Measurements from ENCODE around the gene ZBTB1. TPM values are rescaled to one million over a fixed set of nuclear protein-coding genes. Genes with fewer than 3 reads are reported as not detected.

Gene ZBTB1
- total RNA-seq, 2 experiments from 2014 or later: 146 to 147 TPM

DNA sequence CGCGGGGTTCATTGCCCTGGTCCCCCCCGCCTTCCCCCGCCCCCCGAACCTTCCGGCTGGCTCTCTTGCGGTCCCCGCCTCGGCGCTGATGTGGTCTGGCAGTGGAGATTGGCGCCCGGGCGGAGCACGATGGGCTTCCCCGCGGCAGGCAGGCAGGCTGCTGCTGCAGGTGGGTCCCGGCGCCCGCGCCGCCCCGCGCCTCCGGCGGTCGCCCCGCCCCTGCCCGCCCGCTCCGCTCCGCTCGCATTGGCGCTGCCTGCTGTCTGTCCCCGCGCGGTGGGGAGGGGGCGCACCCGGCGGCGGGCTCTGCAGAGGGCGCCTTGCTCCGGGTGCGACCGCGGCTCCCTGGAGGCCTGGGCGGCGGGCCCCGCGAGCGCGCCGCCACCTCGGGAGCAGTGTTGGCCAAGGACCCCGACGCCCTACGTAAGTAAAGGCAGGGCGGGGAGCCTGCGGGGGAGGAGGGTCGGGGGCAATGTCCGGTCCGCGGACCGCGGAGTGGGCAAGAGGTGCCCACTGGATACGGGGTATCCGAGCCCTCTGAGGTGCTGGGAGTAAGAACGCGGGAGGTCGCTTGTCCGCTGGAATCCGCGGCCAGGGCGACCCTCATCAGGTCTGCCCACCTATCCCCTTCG lies 39.3 kb upstream of the ZBTB1 start, which contains the start of gene AKAP5:
Gene AKAP5, plus strand, starts transcription at position 309 of the 632 bp plus-strand sequence. CDS start 2,896 bp downstream, outside the sequence.
- peak within 1 kb of the TSS; percentile 64 for H3K27ac Mint-ChIP-seq
- H3K9me3 ChIP-seq (ENCODE audit: control insufficient read depth in 1 of 2, insufficient read depth in 1 of 2, low read length in 2 of 2): no peaks in the 10 kb centered on the region
- peak within 1 kb of the TSS; percentile 93 for H3K4me3 Mint-ChIP-seq
- DNase-seq (peak; percentile 31 to 86 (median 53)), ATAC-seq (ENCODE audit: poor library complexity) (peak; percentile 95)
- H3K9me3 Mint-ChIP-seq: no peaks in the 10 kb centered on the region
- intact Hi-C loops (cut with DNase I, micrococcal nuclease): no loop called here
- ChIA-PET CTCF (interaction anchor here (0.6 to 1.0 kb wide), 3 partner anchors 9 to 197 kb away, joined by 3 read pairs; no protein-coding TSS in a partner anchor), POLR2A (interaction anchor here (1.1 to 2.9 kb wide), 8 partner anchors 11 to 77 kb away, joined by 3 to 16 read pairs (median 5); partner anchors contain the start of genes MTHFD1 and ZBTB1)
- H3K27ac ChIP-seq (ENCODE audit: low read depth in 1 of 2, low read length in 2 of 2): no peak within 1 kb of the TSS
- H3K4me3 ChIP-seq (ENCODE audit: low read length): peak within 1 kb of the TSS; percentile 70
- H3K27me3 Mint-ChIP-seq: no peaks in the 10 kb centered on the region
- TF ChIP-seq, protein P1, sequence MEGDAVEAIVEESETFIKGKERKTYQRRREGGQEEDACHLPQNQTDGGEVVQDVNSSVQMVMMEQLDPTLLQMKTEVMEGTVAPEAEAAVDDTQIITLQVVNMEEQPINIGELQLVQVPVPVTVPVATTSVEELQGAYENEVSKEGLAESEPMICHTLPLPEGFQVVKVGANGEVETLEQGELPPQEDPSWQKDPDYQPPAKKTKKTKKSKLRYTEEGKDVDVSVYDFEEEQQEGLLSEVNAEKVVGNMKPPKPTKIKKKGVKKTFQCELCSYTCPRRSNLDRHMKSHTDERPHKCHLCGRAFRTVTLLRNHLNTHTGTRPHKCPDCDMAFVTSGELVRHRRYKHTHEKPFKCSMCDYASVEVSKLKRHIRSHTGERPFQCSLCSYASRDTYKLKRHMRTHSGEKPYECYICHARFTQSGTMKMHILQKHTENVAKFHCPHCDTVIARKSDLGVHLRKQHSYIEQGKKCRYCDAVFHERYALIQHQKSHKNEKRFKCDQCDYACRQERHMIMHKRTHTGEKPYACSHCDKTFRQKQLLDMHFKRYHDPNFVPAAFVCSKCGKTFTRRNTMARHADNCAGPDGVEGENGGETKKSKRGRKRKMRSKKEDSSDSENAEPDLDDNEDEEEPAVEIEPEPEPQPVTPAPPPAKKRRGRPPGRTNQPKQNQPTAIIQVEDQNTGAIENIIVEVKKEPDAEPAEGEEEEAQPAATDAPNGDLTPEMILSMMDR (IDR thresholded peaks at IDR 0.05): no peak
- H3K36me3 Mint-ChIP-seq (ENCODE audit: low read depth): peaks cover 3% of the 10 kb centered on the region
- H3K36me3 ChIP-seq (ENCODE audit: insufficient read depth, low read length): peaks cover 2% of the 10 kb centered on the region
- peaks cover 50% of the 10 kb centered on the region for H3K4me1 Mint-ChIP-seq (ENCODE audit: low read depth)
- H3K4me1 ChIP-seq (ENCODE audit: insufficient read depth, low read length): peaks cover 12% of the 10 kb centered on the region
- no peaks in the 10 kb centered on the region for H3K27me3 ChIP-seq (ENCODE audit: control insufficient read depth in 1 of 2, insufficient read depth in 2 of 2, low read length in 2 of 2)

DNA sequence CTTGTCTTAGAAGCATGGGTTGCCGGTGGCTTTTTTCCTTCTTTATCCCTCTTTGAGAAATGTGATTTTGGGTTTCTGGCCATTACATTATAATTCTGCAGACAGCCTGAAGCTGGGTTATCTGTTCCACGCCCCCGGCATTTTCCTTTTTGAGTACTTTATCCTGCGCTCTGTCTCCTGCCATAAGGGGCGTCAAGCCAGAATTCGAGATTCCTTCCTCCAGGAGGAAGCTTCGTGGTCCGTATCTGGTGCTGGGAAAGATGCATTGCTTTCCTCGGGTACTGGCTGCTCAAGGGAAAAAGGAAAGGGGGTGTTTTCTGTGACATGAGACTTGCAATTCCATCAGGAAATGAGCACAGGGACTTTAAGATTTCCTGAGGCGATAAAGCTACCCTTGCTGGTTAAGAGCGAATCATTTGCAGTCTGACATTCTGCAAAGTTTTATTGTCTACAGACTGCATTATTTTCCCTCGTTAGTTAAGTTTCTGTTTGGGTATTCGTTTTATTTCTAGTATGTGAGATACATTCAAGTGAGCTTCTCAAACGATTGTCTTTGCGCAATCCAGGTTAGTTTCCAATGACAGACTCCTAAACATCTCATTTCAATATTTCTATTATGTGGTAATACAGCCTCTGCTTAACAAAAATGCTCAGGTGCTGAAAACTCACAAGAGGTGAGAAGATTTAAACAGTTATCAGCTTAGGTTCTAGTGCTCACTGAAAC lies 38.6 kb upstream of the ZBTB1 start:
- intact Hi-C loops (cut with DNase I, micrococcal nuclease): no loop called here
- ChIA-PET CTCF (interaction anchor here (0.6 to 1.4 kb wide), 5 partner anchors 10 to 198 kb away, joined by 3 to 4 read pairs (median 3); partner anchors contain the start of gene HSPA2), POLR2A (interaction anchor here (0.6 to 2.9 kb wide), 7 partner anchors 10 to 924 kb away, joined by 3 to 16 read pairs (median 5); partner anchors contain the start of genes MTHFD1 and ZBTB1)
- Histone ChIP-seq H3K4me3 (ENCODE audit: low read length) (peak overlapping the region; percentile 70), H3K4me1 (ENCODE audit: insufficient read depth, low read length) (peaks cover 12% of the 10 kb centered on the region), H3K9me3 (ENCODE audit: control insufficient read depth in 1 of 2, insufficient read depth in 1 of 2, low read length in 2 of 2) (no peaks in the 10 kb centered on the region), H3K36me3 (ENCODE audit: insufficient read depth, low read length) (peaks cover 2% of the 10 kb centered on the region), H3K27ac (ENCODE audit: low read depth in 1 of 2, low read length in 2 of 2) (no peak overlapping the region), H3K27me3 (ENCODE audit: control insufficient read depth in 1 of 2, insufficient read depth in 2 of 2, low read length in 2 of 2) (no peaks in the 10 kb centered on the region)
- DNase-seq (peak in 2 of 14 experiments; percentile 13 to 14), ATAC-seq (ENCODE audit: poor library complexity) (no peak)
- TF ChIP-seq, protein P1 (IDR thresholded peaks at IDR 0.05): no peak
- Mint-ChIP-seq H3K9me3 (no peaks in the 10 kb centered on the region), H3K27me3 (no peaks in the 10 kb centered on the region), H3K4me1 (ENCODE audit: low read depth) (peaks cover 50% of the 10 kb centered on the region), H3K27ac (peak overlapping the region; percentile 43), H3K4me3 (peak overlapping the region; percentile 92), H3K36me3 (ENCODE audit: low read depth) (peaks cover 2% of the 10 kb centered on the region)

DNA sequence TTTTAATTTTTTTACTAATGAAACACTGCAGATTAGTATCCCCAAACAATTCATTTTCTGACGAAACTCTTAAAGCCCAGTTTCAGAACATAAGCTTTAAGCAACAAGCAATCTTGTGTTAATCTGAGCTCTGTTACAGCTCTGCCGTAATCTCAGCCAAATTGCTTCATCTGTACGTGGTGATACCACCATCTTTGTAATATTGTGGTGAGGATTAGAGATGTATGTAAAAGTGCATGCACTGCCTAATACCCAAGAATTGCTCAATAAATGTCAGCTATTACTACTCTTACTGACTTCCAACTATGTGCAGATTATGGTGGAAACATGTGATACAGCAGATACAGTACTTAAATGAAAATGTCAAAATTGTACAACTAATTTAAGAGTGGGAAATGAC lies 37.5 kb upstream of the ZBTB1 start:
- ATAC-seq (ENCODE audit: poor library complexity) (no peak), DNase-seq (no peak)
- H3K4me3 Mint-ChIP-seq: peak overlapping the region; percentile 57
- H3K9me3 Mint-ChIP-seq: no peaks in the 10 kb centered on the region
- ChIA-PET POLR2A (interaction anchor here (2.9 kb wide), 1 partner anchor 35 kb away, joined by 16 read pairs; no protein-coding TSS in a partner anchor), CTCF (interaction anchor here (1.0 to 1.4 kb wide), 3 partner anchors 37 to 73 kb away, joined by 3 to 4 read pairs (median 4); partner anchors contain the start of gene HSPA2)
- Histone ChIP-seq H3K4me1 (ENCODE audit: insufficient read depth, low read length) (peaks cover 12% of the 10 kb centered on the region), H3K27me3 (ENCODE audit: control insufficient read depth in 1 of 2, insufficient read depth in 2 of 2, low read length in 2 of 2) (no peaks in the 10 kb centered on the region), H3K27ac (ENCODE audit: low read depth in 1 of 2, low read length in 2 of 2) (no peak overlapping the region), H3K4me3 (ENCODE audit: low read length) (no peak overlapping the region), H3K9me3 (ENCODE audit: control insufficient read depth in 1 of 2, insufficient read depth in 1 of 2, low read length in 2 of 2) (no peaks in the 10 kb centered on the region), H3K36me3 (ENCODE audit: insufficient read depth, low read length) (peaks cover 4% of the 10 kb centered on the region)
- peaks cover 5% of the 10 kb centered on the region for H3K36me3 Mint-ChIP-seq (ENCODE audit: low read depth)
- no peak overlapping the region for H3K27ac Mint-ChIP-seq
- no peaks in the 10 kb centered on the region for H3K27me3 Mint-ChIP-seq
- peaks cover 59% of the 10 kb centered on the region for H3K4me1 Mint-ChIP-seq (ENCODE audit: low read depth)
- intact Hi-C loops (cut with DNase I, micrococcal nuclease): no loop called here
- TF ChIP-seq, protein P1 (IDR thresholded peaks at IDR 0.05): no peak

Data from CD4-positive, alpha-beta T cell (primary cell).